GM12891 (cell line): ENCODE results near the gene EFNA2.

ENCODE experiments used
- POLR2A ChIP-seq: IDR thresholded peaks from 2 replicates; pipeline ENCODE4 v1.6.1; 2011; ENCODE audit warnings: low read depth, low read length, control low read depth
- TAF1 ChIP-seq: IDR thresholded peaks from 2 replicates; pipeline ENCODE4 v1.6.1; 2011; ENCODE audit warnings: low read depth, low read length, control low read depth

DNA sequence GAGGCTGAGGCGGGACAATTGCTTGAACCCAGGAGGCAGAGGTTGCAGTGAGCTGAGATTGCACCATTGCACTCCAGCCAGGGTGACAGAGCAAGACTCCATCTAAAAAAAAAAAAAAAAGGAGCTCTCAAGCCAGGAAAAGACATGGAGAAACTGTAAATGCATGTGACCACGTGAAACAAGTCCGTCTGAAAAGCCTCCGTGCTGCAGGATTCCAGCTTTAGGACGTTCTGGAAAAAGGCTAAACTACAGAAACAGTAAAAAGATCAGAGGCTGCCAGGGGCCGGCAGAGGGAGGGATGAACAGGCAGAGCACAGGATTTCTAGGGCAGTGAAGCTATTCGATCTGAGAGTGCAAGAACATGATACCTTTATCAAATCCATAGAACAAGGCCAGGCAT lies 57.4 kb downstream of the EFNA2 start:
- no peak for TF ChIP-seq POLR2A
- TF ChIP-seq TAF1: no peak
